Measurements from ENCODE around the gene PEX1.
"Not testable (repeated sequence)": the region's sequence is repeated elsewhere in the genome, so short reads cannot be mapped to it uniquely, and the experiment has no call there.

The PEX1 gene

DNA sequence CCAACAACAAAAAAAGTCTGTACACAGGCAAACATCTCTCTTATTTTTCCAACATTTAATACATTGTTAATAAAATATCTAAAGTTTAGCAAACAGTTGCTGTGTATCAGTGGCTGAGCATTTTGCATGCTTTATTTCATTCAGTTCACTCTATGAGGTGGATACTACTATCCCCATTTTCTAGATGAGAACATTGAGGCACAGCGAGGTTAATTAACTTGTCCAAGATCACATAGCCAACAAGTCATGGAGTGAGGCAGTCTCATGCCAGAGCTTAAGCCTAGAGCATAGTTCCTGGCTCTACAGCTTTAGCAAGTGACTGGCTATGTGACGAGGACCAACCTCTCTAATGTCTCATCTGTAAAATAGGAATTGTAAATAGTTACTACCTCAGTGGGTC, 76.7 kb downstream of the PEX1 start:
- DNase-seq (ENCODE audit: insufficient read length, low spot score) (no peak), FAIRE-seq (no peak)
- TF ChIP-seq, protein P1, sequence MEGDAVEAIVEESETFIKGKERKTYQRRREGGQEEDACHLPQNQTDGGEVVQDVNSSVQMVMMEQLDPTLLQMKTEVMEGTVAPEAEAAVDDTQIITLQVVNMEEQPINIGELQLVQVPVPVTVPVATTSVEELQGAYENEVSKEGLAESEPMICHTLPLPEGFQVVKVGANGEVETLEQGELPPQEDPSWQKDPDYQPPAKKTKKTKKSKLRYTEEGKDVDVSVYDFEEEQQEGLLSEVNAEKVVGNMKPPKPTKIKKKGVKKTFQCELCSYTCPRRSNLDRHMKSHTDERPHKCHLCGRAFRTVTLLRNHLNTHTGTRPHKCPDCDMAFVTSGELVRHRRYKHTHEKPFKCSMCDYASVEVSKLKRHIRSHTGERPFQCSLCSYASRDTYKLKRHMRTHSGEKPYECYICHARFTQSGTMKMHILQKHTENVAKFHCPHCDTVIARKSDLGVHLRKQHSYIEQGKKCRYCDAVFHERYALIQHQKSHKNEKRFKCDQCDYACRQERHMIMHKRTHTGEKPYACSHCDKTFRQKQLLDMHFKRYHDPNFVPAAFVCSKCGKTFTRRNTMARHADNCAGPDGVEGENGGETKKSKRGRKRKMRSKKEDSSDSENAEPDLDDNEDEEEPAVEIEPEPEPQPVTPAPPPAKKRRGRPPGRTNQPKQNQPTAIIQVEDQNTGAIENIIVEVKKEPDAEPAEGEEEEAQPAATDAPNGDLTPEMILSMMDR (IDR thresholded peaks at IDR 0.05; ENCODE audit: insufficient read depth, missing control alignments): no peak

DNA sequence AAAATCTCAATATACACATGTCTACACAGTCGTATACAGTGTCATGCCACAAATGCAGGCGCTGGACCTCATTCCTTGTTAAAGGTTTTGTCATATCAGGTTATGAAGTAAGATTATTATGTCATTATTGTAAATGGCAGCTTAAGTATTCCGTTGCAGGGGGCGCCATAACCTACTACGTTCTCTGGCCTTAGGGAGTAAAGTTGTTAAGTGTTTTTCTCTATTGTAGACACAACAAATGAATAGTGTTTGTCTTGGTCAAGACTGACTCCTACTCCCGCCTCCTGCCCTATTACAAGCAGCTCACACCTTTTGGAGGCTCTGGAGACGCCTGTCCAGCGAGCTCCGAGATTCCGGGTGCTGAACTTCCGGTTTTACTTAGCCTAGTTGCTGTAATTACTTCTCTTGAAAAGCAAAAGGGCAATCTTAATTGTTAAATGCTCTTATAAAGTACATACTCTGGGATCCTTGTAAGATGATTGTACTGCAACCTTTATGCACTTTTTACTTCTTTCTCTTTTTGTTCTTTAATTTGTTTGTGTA, 80.0 kb downstream of the PEX1 start:
- no peak for DNase-seq (ENCODE audit: insufficient read length, low spot score)
- TF ChIP-seq, protein P1 (IDR thresholded peaks at IDR 0.05; ENCODE audit: insufficient read depth, missing control alignments): peak; percentile 65
- FAIRE-seq: no peak

DNA sequence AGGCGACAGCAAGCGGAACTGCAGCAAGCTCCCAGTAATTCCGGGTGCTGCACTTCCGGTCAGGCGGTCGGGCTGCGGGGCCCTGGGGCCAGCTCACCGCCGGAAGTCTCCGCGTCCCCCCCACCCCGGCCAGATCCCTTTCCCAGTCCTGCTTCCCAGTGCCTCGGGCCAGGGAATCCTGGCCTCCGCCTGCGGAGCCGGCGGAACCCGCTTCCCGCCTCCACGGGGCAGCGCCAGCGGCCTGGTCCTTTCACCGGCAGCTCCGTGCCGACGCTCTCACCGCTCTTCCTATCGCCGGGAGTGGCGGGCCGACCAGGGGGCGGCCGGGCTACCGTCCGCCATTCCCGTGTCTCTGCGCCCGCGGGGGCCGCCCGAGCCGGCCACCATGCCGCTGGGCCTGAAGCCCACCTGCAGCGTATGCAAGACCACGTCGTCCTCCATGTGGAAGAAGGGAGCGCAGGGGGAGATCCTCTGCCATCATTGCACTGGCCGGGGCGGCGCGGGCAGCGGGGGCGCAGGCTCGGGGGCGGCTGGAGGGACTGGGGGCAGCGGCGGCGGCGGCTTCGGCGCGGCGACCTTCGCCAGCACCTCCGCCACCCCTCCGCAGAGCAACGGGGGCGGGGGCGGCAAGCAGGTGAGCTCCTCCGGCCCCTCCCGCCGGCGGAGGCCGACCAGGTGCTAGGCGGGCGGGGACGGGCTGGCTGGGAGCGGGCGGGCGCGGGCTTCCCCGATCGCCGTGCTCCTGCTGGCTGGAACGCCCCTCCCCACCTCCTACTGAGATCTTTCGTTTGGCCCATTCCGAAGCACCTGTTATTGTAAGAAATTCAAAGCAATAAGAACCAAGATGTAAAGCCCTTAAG, 80.7 kb downstream of the PEX1 start, which contains the start of gene GATAD1:
Gene GATAD1 (plus strand): TSS at position 138 of the 860 bp plus-strand sequence. CDS start 248 bp downstream, at position 386.
- FAIRE-seq: no peak
- peak; percentile 76 for DNase-seq (ENCODE audit: insufficient read length, low spot score)
- TF ChIP-seq, protein P1 (IDR thresholded peaks at IDR 0.05; ENCODE audit: insufficient read depth, missing control alignments): peak; percentile 91

DNA sequence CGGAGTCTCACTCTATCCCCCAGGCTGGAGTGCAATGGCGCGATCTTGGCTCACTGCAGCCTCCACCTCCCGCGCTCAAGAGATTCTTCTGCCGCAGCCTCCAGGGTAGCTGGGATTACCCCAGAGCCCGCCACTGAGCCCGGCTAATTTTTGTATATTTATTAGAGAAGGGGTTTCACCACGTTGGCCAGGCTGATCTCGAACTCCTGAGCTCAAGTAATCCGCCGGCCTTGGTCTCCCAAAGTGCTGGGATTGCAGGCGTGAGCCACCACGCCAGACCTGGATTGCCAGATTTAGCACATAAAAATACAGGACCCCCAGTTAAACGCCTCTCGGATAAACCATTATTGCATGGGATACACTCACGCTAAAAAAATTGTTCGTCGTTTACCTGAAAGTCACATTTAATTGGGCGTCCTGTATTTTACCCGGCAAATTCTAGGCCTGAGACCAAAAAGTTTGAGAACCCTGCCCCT, 81.4 kb downstream of the PEX1 start:
- TF ChIP-seq, protein P1 (IDR thresholded peaks at IDR 0.05; ENCODE audit: insufficient read depth, missing control alignments): no peak
- no peak for DNase-seq (ENCODE audit: insufficient read length, low spot score)
- FAIRE-seq: no peak

DNA sequence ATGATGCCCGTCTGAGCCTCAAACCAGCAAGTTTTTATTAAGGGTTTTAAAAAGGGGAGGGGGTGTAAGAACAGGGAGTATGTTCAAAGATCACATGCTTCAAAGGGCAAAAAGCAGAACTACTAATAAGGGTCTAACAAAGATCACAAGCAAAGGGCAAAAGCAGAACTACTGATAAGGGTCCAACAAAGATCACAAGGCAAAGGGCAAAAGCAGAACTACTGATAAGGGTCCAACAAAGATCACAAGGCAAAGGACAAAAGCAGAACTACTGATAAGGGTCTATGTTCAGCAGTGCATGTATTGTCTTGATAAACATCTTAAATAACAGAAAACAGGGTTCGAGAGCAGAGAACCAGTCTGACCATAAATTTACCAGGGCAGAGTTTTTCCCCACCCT, 85.6 kb downstream of the PEX1 start:
- not testable (repeated sequence) for FAIRE-seq; DNase-seq (ENCODE audit: insufficient read length, low spot score)

DNA sequence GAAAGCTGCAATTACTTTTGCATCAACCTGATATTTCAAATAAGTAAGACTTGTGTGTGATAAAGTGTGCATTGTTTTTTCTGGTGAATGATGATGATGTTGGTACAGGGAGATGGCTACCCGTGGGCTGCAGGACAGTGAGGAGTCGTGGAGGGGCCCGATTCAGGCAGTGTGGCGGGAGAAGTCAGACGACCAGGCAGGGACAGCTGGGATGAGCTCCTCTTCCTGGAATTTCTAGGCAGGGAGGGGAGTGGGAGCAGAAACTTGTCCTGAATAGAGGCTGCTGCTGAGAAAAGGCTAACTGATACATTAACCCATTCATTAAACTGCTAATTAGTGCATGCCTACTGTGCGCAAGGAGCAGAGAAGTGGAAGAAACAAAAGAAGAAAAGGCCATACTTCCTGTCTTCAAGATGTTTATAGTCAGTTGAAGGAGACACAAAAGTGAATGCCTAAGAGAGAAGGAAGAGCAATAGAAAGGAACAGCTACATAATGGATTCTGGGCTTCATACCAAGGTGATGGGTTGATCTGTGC, 90.3 kb downstream of the PEX1 start:
- FAIRE-seq (no peak), DNase-seq (ENCODE audit: insufficient read length, low spot score) (no peak)
- TF ChIP-seq, protein P1 (IDR thresholded peaks at IDR 0.05; ENCODE audit: insufficient read depth, missing control alignments): no peak

Data from D721Med (cell line).